CD4-positive, alpha-beta T cell treated with Interleukin-2 at 100 ng/mL for 4 hours (primary cell): Measurements from ENCODE around the gene MARVELD2.

Source experiments
- DNase-seq: peaks from one replicate; pipeline ENCODE4 v3.0.0-alpha.2; 2020; ENCODE audit warnings: low spot score

MARVELD2 gene

GRCh38 chr5:69492923-69493395 lies 78.0 kb downstream of the MARVELD2 start:
- DNase-seq, result no peak

GRCh38 chr5:69493396-69494133 lies 78.6 kb downstream of the MARVELD2 start:
- DNase-seq, result no peak
